Transverse colon (tissue), 4 donors: ENCODE results near the gene DGCR6.
"Not testable (repeated sequence)": the region's sequence is repeated elsewhere in the genome, so short reads cannot be mapped to it uniquely, and the experiment has no call there.

ENCODE experiments used
- CTCF ChIP-seq, 5 experiments: fragments of 200-600 bp in 3 of 5; fragments of 450-650 bp in 2 of 5; sonication (generic) in 3 of 5; IDR thresholded peaks; 1 replicate in 2 of 5; 2 replicates in 3 of 5; pipeline ENCODE4 v1.5.1; 2016 to 2017; ENCODE audit warnings: antibody characterized with exemption in 5 of 5, inconsistent platforms in 3 of 5, mild to moderate bottlenecking in 2 of 5, moderate library complexity in 1 of 5
- POLR2A ChIP-seq: fragments of 450-650 bp; IDR thresholded peaks from one replicate; pipeline ENCODE4 v1.6.1; 2016; ENCODE audit warnings: antibody characterized with exemption, mild to moderate bottlenecking, moderate library complexity
- POLR2AphosphoS5 ChIP-seq, 3 donors: sonication (generic); formaldehyde crosslinking; IDR thresholded peaks; one replicate each; pipeline ENCODE4 v1.6.1; 2016; ENCODE audit warnings: antibody characterized with exemption in 3 of 3

DNA sequence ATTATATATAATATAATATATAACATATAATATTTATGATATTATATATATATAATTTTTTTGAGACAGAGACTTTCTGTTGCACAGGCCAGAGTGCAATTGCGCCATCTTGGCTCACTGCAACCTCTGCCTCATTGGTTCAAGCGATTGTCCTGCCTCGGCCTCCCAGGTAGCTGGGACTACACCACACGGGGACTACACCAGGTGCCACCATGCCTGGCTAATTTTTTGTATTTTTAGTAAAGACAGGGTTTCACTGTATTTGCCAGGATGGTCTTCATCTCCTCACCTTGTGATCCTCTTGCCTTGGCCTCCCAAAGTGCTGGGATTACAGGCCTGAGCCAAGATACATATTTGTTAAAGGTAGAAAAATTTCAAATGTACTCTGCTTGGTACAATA is 12.3 kb upstream of the DGCR6 start:
- TF ChIP-seq CTCF (IDR thresholded peaks at IDR 0.05); POLR2A; POLR2AphosphoS5 (IDR thresholded peaks at IDR 0.05): not testable (repeated sequence)
